H1 (cell line): ENCODE data around the gene PPP1R1C. TPM values are rescaled to one million over a fixed set of nuclear protein-coding genes. Genes with fewer than 3 reads are reported as not detected.

Experiments used
- CTCF ChIA-PET: fragments of 300-600 bp; sonication (Branson Sonifier 250); formaldehyde crosslinking; loops from one replicate; lab custom pipeline; 2021; ENCODE audit not compliant: partially characterized antibody; lab: Charles Lee
- POLR2A ChIA-PET: fragments of 300-600 bp; sonication (Branson Sonifier 250); formaldehyde crosslinking; loops from one replicate; lab custom pipeline; 2021; ENCODE audit warnings: inconsistent platforms; ENCODE audit not compliant: partially characterized antibody; lab: Charles Lee
- DNase-seq, 2 experiments: peaks; one replicate each; pipeline versions ENCODE4 v3.0.0 to v3.0.0-alpha.2; 2010 to 2022; ENCODE audit warnings: low spot score in 2 of 2, low read depth in 1 of 2, mixed read lengths in 1 of 2
- FAIRE-seq: peaks from 2 replicates; lab custom pipeline; 2011; peaks lifted over from hg19 to GRCh38; lab: Jason Lieb, UNC
- H2AFZ ChIP-seq: 2 replicates; pipeline ENCODE4 v1.8.1; 2012; ENCODE audit warnings: low read length, inconsistent platforms
- H2AK5ac ChIP-seq: 2 replicates; pipeline ENCODE4 v1.6.1; 2013; ENCODE audit warnings: low read depth, low read length
- H2BK120ac ChIP-seq: replicated peaks from 2 replicates; pipeline ENCODE3; 2013; ENCODE audit warnings: low read depth, low read length, inconsistent platforms
- H2BK12ac ChIP-seq: 2 replicates; pipeline ENCODE4 v1.6.1; 2013; ENCODE audit warnings: low read depth, low read length
- H2BK15ac ChIP-seq: 2 replicates; pipeline ENCODE4 v1.6.1; 2013; ENCODE audit warnings: low read length
- H2BK20ac ChIP-seq: 2 replicates; pipeline ENCODE4 v1.6.1; 2013; ENCODE audit warnings: low read length
- H2BK5ac ChIP-seq: 2 replicates; pipeline ENCODE4 v1.6.1; 2013; ENCODE audit warnings: low read depth, low read length
- H3K14ac ChIP-seq: 2 replicates; pipeline ENCODE4 v1.6.1; 2013; ENCODE audit warnings: inconsistent platforms; ENCODE audit not compliant: insufficient read length
- H3K18ac ChIP-seq: 2 replicates; pipeline ENCODE4 v1.6.1; 2013; ENCODE audit warnings: low read length; ENCODE audit errors: extremely low read depth
- H3K23ac ChIP-seq: 2 replicates; pipeline ENCODE4 v1.6.1; 2013; ENCODE audit warnings: inconsistent platforms; ENCODE audit not compliant: insufficient read length
- H3K23me2 ChIP-seq: 2 replicates; pipeline ENCODE4 v1.6.1; 2013; ENCODE audit warnings: low read depth, low read length
- H3K27ac ChIP-seq: 2 replicates; pipeline ENCODE4 v1.6.1; 2011; ENCODE audit warnings: low read depth, low read length, inconsistent platforms
- H3K27me3 ChIP-seq, 4 experiments: replicated peaks in 1 of 4; 1 replicate in 1 of 4; 2 replicates in 3 of 4; pipeline versions ENCODE4 v1.6.1 to v1.8.1; 2011 to 2013; ENCODE audit warnings: low read length in 3 of 4, mild to moderate bottlenecking in 3 of 4, inconsistent platforms in 2 of 4, mixed read lengths in 2 of 4, moderate library complexity in 1 of 4; ENCODE audit not compliant: control insufficient read depth in 3 of 4, insufficient read depth in 3 of 4; ENCODE audit errors: extremely low read depth in 1 of 4
- H3K36me3 ChIP-seq, 4 experiments: 2 replicates each; pipeline versions ENCODE4 v1.6.1 to v1.8.1; 2011 to 2013; ENCODE audit warnings: mild to moderate bottlenecking in 4 of 4, low read length in 3 of 4, moderate library complexity in 2 of 4, control low read depth in 1 of 4, inconsistent platforms in 1 of 4; ENCODE audit not compliant: insufficient read depth in 4 of 4, control insufficient read depth in 2 of 4
- H3K4ac ChIP-seq: replicated peaks from 2 replicates; pipeline ENCODE3; 2013; ENCODE audit warnings: low read length, low read depth, mixed read lengths, inconsistent platforms; ENCODE audit not compliant: insufficient read length
- H3K4me1 ChIP-seq, 4 experiments: replicated peaks in 1 of 4; 1 replicate in 1 of 4; 2 replicates in 3 of 4; pipeline versions ENCODE4 v1.6.1 to v1.8.1; 2011 to 2013; ENCODE audit warnings: low read length in 3 of 4, inconsistent platforms in 2 of 4, mixed read lengths in 1 of 4; ENCODE audit not compliant: insufficient read depth in 4 of 4, control insufficient read depth in 3 of 4
- H3K4me2 ChIP-seq, 2 experiments: 2 replicates each; pipeline versions ENCODE4 v1.6.1 to v1.8.1; 2011 to 2013; ENCODE audit warnings: low read depth in 2 of 2, low read length in 2 of 2, control low read depth in 1 of 2, inconsistent platforms in 1 of 2, mild to moderate bottlenecking in 1 of 2; ENCODE audit not compliant: insufficient read depth in 1 of 2
- H3K4me3 ChIP-seq, 4 experiments: fragments of 200-600, 300-600 bp in 1 of 4; sonication (generic), shearing (Covaris generic), sonication (Bioruptor Twin) in 1 of 4; 2 replicates each; pipeline versions ENCODE4 v1.5.1 to v1.8.1; 2011 to 2016; ENCODE audit warnings: low read length in 4 of 4, low read depth in 3 of 4, control low read depth in 2 of 4, inconsistent platforms in 2 of 4, mild to moderate bottlenecking in 2 of 4, mixed read lengths in 1 of 4, moderate library complexity in 1 of 4; ENCODE audit not compliant: insufficient read depth in 2 of 4; ENCODE audit errors: extremely low read depth in 1 of 4
- H3K56ac ChIP-seq: replicated peaks from 2 replicates; pipeline ENCODE3; 2013; ENCODE audit warnings: low read depth, mild to moderate bottlenecking, mixed read lengths, low read length, inconsistent platforms; ENCODE audit not compliant: insufficient read length
- H3K79me1 ChIP-seq: 2 replicates; pipeline ENCODE4 v1.6.1; 2013; ENCODE audit warnings: low read depth, low read length, control low read depth
- H3K79me2 ChIP-seq, 2 experiments: 2 replicates each; pipeline versions ENCODE4 v1.6.1 to v1.8.1; 2012 to 2013; ENCODE audit warnings: low read length in 2 of 2, mild to moderate bottlenecking in 2 of 2, inconsistent platforms in 1 of 2; ENCODE audit not compliant: insufficient read depth in 2 of 2, control insufficient read depth in 1 of 2
- H3K9ac ChIP-seq, 4 experiments: replicated peaks in 1 of 4; 1 replicate in 1 of 4; 2 replicates in 3 of 4; pipeline versions ENCODE4 v1.6.1 to v1.8.1; 2011 to 2013; ENCODE audit warnings: low read depth in 3 of 4, low read length in 3 of 4, control low read depth in 2 of 4, mild to moderate bottlenecking in 2 of 4, moderate library complexity in 2 of 4, inconsistent platforms in 1 of 4; ENCODE audit errors: extremely low read depth in 1 of 4
- H3K9me3 ChIP-seq, 2 experiments: 2 replicates each; pipeline versions ENCODE4 v1.6.1 to v1.8.1; 2012 to 2013; ENCODE audit warnings: mild to moderate bottlenecking in 2 of 2, moderate library complexity in 2 of 2, control low read depth in 1 of 2, inconsistent platforms in 1 of 2, low read depth in 1 of 2, low read length in 1 of 2, mixed read lengths in 1 of 2; ENCODE audit not compliant: insufficient read depth in 2 of 2
- H4K20me1 ChIP-seq, 2 experiments: replicated peaks in 1 of 2; 2 replicates each; pipeline versions ENCODE3 to v1.8.1; 2011 to 2013; ENCODE audit warnings: inconsistent platforms in 2 of 2, low read length in 2 of 2, mild to moderate bottlenecking in 1 of 2; ENCODE audit not compliant: insufficient read depth in 2 of 2, control insufficient read depth in 1 of 2
- H4K5ac ChIP-seq: 2 replicates; pipeline ENCODE4 v1.6.1; 2013; ENCODE audit warnings: low read length, low read depth, mixed read lengths, inconsistent platforms; ENCODE audit not compliant: insufficient read length
- H4K8ac ChIP-seq: 2 replicates; pipeline ENCODE4 v1.8.0; 2013; ENCODE audit warnings: mild to moderate bottlenecking, moderate library complexity, low read length, inconsistent platforms; ENCODE audit not compliant: insufficient read depth; ENCODE audit errors: extremely low read depth
- H4K91ac ChIP-seq: replicated peaks from 2 replicates; pipeline ENCODE3; 2013; ENCODE audit warnings: low read length, mixed read lengths, inconsistent platforms; ENCODE audit not compliant: insufficient read length
- KDM1A ChIP-seq: fragments of 200-600, 300-600 bp; sonication (generic); IDR thresholded peaks from 2 replicates; pipeline ENCODE4 v1.7.1; 2016; ENCODE audit warnings: mild to moderate bottlenecking, low read length, borderline replicate concordance
- RAD21 ChIP-seq, 2 experiments: IDR thresholded peaks in 1 of 2; conservative IDR thresholded peaks in 1 of 2; 2 replicates each; pipeline ENCODE4 v1.6.1; 2011; ENCODE audit warnings: low read depth in 2 of 2, low read length in 2 of 2, improper control_type of control experiment in 1 of 2, inconsistent platforms in 1 of 2, mild to moderate bottlenecking in 1 of 2, moderate library complexity in 1 of 2
- polyA plus RNA-seq, 7 experiments: library from polyadenylated mRNA; depleted of rRNA in 3 of 7; stranded (reverse) in 5 of 7; unstranded in 2 of 7; fragments of >200 nt in 5 of 7; fragments of 200-250 nt in 2 of 7; gene quantifications; 1 replicate in 5 of 7; 2 replicates in 1 of 7; 4 replicates in 1 of 7; pipeline versions ENCODE4 v1.2.1 to v1.2.3, GENCODE V29; 2011 to 2013; ENCODE audit warnings: missing spikeins in 2 of 7, mixed read lengths in 2 of 7
- total RNA-seq: library from RNA; stranded (reverse); fragmentation: NEBNext Ultra II Directional; extraction: Animal tissue kit (Norgen Biotek cat#: 25700); gene quantifications from 2 replicates; pipeline ENCODE4 v1.2.1, GENCODE V29; 2021

Gene PPP1R1C
- total and polyA plus RNA-seq, 2 of the 8 experiments (the other 6 are each of a cell fraction or from before 2014, with no cell fraction given), result 1.3 to 5.3 TPM

DNA sequence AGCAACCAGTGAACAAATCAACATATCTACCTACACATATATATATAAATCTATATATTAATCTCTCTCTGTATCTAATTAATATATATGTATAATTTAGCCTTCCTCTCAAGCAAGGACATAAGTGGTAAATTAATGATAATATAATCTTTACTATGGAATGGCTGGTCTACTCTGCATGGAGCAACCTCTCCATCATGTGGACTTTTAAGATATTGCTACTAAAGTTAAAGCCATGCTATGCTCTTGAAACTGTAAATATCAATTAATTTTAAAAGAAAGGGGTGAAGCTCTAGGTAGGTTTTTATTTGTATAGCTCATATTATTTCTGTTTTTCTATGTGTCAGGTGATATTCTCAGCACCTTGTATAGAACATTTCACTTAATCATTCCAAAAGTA lies 147.0 kb downstream of the PPP1R1C start:
- H2AFZ ChIP-seq, result no peak overlapping the region
- no peak overlapping the region for H3K9ac ChIP-seq
- H3K56ac ChIP-seq, result no peak overlapping the region
- no peaks in the 10 kb centered on the region for H3K36me3 ChIP-seq
- ChIA-PET CTCF (interaction anchor here (0.8 to 1.9 kb wide), 7 partner anchors 53 to 560 kb away, joined by 3 to 10 read pairs (median 3); no protein-coding TSS in a partner anchor), POLR2A (interaction anchor here (1.1 kb wide), 1 partner anchor 13 kb away, joined by 4 read pairs; no protein-coding TSS in a partner anchor)
- no peaks in the 10 kb centered on the region for H3K9me3 ChIP-seq
- no peak overlapping the region for H2AK5ac ChIP-seq
- H3K4me3 ChIP-seq, result no peak overlapping the region
- no peaks in the 10 kb centered on the region for H4K20me1 ChIP-seq
- no peak overlapping the region for H3K23ac ChIP-seq
- no peak for FAIRE-seq
- H2BK12ac ChIP-seq, result no peak overlapping the region
- no peak overlapping the region for H3K18ac ChIP-seq
- H3K14ac ChIP-seq, result no peak overlapping the region
- H3K23me2 ChIP-seq, result no peaks in the 10 kb centered on the region
- H2BK15ac ChIP-seq, result no peak overlapping the region
- H3K4me2 ChIP-seq, result no peak overlapping the region
- no peaks in the 10 kb centered on the region for H3K27me3 ChIP-seq
- no peak overlapping the region for H2BK120ac ChIP-seq
- 0 out of 7 replicates have a peak, but pooled peaks cover 0 to 1% (median 0%) of the 10 kb centered on the region in 4 experiments for H3K4me1 ChIP-seq
- TF ChIP-seq KDM1A (no peak), RAD21 (IDR thresholded peaks at IDR 0.05 in 1 of 2, conservative IDR thresholded peaks at IDR 0.05 in 1 of 2; ENCODE audit: low read depth in 2 of 2, low read length in 2 of 2) (peak; percentile 37 to 39)
- H4K8ac ChIP-seq, result no peak overlapping the region
- H2BK20ac ChIP-seq, result no peak overlapping the region
- no peak overlapping the region for H2BK5ac ChIP-seq
- H4K91ac ChIP-seq, result no peak overlapping the region
- no peak overlapping the region for H4K5ac ChIP-seq
- H3K4ac ChIP-seq, result no peak overlapping the region
- DNase-seq, result no peak
- H3K79me2 ChIP-seq, result no peaks in the 10 kb centered on the region
- H3K79me1 ChIP-seq, result no peaks in the 10 kb centered on the region
- no peak overlapping the region for H3K27ac ChIP-seq
